ENCODE measurements around the gene TRIP6.

- TF ChIP-seq CTCF (IDR thresholded peaks at IDR 0.05) (peak; percentile 5), EZH2 (IDR thresholded peaks at IDR 0.05) (no peak), EZH2phosphoT487 (IDR thresholded peaks at IDR 0.05) (no peak)
These were observed 22.0 kb downstream of the TRIP6 start, which contains the start of gene UFSP1 for GRCh38 chr7:100888988-100889750.

Measured in neural progenitor cell (in vitro differentiated cells).